HG02588 (cell line): Measurements from ENCODE around the gene SLC6A3.

ENCODE experiments used
- ATAC-seq: cut with Tn5 transposase; IDR thresholded peaks from one replicate; pipeline ENCODE4 v1.9.1; 2021; ENCODE audit warnings: mild to moderate bottlenecking, moderate library complexity; ENCODE audit not compliant: unreplicated experiment

SLC6A3 gene

DNA sequence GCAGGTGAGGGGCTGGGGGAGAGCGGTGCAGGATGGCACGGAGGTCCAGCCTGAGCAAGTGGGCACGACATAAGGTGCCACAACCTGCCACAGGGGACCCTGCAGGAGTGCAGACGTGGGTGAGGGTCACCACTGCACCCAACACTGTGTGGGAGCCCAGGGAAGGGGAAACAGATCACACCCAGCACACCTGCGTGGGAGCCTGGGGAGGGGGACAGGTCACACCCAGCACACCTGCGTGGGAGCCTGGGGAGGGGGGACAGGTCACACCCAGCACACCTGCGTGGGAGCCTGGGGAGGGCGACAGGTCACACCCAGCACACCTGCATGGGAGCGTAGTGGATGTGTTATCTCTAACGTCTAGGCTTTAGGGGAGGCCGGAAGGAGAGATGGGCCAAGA, 53.0 kb downstream of the SLC6A3 start:
- ATAC-seq = no peak

DNA sequence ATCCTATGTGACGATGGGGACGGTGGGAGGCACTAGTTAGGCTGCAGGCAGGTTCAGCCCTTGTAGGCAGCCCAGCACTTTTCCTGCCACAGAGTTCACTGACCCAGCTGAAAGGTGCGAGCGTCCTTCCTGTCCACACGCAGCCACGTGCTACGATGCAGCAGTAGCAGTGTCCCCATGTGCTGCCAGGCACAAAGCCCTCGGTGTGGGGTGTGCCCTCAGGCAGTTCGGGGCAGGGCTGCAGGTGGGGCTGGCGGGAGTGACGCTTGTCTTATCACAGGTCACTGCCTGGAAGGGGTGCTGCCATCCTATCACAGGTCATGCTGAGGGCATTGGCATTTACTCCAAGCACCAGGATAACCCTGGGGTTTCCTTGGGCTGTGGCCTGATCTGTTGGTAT, 53.5 kb downstream of the SLC6A3 start:
- ATAC-seq = no peak

DNA sequence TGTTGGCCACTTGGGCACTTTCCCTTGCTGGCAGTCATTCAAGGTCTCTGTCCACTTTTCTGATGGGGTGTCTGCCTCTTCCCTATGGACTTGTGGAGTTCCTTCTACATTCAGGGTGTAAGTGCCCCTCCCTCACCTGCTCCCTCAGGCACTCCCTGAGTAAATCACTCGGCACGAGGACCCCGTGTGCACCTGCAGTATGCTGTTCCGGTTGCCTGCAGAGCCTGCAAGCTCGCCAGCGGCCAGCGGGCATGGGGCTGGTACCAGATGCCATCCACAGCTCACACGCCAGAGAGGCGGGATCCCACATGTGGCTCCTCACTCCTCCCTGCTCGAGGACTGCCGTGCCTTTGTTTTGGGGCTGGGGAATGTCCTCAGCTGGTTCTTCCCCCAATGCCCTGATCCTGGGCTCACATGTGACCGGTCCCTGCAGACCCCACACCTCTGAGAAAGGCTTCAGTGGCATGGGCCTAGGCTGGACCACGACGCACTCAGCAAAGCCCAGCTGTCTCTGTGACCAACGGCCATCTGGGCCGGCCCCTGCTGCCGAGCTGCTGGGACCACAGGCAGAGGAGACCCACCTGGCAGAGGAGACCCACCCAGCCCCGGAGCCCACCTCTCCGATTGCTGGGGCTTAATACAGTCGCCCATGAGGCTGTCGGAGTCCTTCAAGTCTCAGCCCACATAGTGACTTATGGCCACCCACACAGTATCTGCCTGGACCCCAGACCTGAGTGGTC, 54.2 kb downstream of the SLC6A3 start:
- no peak for ATAC-seq

DNA sequence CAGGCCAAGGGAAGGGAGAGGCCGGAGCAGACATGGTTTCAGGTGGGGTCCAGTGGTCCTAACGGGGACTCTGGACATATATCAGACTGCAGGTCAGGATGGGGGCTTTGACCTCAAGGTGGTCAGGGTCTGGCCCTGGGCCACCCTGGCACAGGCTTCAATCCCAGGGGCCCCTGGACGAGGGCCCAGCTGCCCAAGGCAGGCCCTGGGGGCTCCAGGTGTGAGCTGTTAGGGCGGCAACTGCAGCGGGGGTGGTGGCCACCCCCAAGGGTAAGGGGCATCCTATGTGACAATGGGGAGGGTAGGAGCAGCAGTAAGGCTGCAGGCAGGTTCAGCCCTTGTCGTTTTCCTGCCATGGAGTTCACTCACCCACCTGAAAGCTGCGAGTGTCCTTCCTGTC, 54.9 kb downstream of the SLC6A3 start:
- no peak for ATAC-seq

DNA sequence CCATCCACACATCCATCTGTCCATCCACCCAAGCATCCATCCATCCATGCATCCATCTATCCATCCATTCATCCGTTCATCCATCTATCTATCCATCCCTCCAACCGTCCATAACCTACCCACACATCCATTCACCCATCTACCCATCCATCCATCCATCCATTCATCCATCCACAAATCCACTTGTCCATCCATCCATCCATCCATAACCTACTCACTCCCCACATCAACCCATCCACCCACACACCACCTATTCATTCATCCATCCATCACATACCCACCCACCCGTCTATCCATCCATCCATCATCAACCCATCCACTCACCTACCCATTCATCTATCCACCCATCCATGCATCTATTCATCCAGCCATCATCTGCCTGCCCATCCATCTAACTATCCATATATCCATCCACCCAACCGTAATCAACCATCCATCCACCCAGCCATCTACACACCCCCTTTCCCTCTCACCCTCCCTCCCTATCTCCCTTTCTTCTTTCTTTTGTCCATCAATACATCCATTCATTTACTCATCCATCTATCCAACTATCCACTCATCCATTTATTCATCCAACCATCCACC, 56.8 kb downstream of the SLC6A3 start:
- no peak for ATAC-seq

DNA sequence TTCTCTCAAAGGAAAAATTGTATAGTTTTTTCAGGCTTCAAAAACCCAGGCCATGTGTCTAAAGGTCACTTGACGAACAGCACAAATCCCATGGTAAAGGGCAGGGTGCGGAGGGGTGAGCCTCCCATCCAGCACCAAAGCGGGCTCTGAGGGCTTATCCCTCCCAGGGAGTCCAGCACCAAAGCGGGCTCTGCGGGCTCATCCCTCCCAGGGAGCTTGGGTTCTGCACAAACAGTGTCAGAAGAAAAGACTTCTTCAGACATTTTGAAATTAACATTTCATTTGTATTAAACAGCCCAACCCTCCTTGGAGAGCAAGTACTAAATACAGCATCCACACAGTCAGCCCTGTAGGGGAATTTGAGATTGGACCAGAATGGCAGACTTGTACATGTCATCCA, 57.4 kb downstream of the SLC6A3 start:
- no peak for ATAC-seq

DNA sequence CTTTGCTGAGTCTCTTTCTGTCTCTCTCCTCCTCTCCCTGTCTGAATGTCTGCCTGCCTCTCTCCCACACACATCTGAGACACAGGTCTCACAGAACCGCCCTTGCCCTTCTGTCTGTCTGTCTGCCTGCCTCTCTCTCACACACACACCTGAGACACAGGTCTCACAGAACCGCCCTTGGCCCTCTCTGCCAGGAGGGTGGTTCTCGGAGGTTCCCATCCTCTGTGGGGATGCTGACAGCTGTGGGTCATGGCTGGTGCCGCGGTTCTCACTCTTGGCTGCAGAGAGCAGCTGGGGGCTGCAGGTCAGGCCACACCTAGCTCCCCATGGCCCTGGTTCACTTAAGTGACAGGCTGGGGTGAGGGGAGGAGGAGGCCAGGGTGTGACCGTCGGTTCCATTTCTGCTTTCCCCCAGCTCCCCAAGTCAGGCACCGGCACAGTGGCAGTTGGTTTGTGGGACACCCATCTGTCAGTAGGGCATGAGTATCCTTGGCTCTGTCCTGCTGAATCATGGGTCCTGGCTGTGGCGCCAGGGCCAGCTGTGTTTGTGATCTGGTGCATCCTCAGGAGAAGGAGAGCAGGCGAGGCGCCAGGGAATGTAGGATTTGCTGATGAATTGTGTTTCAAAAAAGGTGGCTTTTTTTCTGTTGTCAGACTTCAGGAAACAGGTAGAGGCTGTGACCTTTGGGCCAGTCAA, 58.0 kb downstream of the SLC6A3 start:
- no peak for ATAC-seq

DNA sequence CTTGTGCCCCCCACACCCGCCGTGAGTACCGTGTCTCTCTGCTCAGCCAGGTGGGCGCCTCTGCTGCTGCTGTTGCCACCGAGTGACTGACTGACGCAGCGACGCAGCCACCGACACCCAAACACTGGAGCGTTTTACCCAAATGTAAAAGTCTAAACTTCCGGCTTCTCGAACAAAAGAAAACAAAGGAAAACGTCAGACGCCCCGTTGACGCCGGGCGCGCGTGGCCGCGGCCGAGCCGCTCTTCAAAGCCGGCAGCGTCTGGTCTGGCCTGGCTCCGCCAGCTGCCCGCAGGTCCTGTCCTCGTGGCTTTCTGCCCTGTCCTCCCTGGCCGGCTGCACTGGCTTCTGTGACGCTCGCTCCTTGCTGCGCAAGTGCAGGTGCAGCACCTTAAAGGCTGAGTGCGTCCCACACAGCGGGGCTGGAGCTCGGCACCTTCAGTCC, 58.9 kb downstream of the SLC6A3 start:
- peak; percentile 44 for ATAC-seq

DNA sequence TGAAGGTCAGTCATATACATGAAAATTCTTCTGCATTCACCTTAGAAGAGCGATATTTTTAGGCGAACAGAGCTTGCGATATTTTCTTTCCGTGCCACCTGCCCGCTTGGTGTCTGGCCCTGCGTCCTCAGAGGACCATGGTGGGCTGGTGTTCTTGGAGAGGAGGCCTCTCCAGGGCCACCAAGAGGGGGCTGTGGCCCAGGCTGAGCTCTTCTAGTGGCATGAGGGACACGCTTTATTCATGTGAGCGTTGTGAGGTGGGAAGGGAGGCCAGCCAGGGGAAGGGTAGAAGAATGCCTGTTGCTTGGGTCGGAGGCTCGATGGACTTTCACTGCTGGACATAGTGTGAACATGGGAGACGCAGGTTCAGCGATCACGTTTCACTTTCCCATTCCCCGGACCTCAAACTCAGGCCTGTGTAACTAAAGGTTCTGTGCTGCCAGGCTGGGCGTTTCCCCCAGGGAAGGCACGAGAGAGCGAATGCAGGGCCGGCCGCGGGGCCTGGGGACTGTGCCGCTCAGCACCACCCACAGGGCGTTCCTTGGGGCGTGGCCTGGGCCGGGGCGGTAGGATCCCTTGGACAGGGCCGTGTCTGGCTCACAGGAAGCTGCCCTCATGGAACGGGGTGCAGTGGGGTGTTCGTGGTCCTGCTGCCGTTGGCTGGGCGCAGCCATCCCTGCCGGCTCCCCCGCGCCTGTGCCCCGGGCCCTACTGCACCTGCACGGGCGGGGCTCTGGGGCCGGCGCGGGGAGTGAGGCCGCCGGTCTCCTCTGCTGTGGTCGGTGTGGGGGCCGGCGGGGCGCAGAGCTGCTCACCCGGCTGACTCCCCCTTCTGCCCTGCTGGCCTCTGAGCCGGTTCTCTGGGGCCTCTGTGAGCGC, 59.6 kb downstream of the SLC6A3 start:
- ATAC-seq = peak; percentile 88

DNA sequence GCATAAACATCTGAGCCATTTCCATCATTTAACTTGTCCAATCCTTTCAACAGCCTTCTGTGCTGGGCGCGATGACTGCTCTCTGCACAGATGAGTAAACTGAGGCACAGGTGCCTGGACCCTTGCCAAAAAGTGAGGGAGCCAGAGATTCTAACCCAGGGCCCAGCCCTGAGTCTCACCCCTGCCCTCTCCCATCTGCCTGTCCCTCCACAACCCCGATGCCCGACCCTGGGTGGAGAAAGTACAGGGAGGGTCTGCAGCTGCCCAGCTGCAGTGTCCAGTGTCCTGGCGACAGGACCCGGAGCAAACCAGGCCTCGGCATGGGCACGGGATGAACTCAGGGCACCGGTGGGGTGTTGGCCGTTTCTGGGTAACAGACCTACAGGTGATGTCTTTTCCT, 60.7 kb downstream of the SLC6A3 start:
- ATAC-seq = no peak

DNA sequence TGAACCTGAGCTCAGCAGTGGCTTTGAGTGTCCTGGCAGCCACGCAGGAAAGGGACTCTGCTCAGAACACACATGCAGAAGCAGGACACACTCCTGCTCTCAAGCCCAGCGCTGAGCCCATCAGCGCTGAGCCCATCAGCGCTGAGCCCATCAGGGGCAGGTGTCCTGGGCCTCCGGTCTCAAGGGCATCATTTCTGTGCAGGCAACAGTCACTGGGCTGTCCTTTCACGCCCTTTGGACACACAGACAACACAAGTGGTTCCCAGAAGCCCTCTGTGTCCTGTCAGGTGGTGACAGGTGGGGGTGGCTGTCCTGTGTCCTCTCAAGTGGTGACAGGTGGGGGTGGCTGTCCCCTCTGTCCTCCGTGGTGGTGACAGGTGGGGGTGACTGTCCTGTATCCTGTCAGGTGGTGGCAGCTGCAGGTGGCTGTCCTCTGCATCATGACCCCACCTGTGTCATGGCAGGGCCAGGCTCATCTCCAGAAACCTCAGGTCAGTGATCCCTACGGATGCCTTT, 61.3 kb downstream of the SLC6A3 start:
- no peak for ATAC-seq

DNA sequence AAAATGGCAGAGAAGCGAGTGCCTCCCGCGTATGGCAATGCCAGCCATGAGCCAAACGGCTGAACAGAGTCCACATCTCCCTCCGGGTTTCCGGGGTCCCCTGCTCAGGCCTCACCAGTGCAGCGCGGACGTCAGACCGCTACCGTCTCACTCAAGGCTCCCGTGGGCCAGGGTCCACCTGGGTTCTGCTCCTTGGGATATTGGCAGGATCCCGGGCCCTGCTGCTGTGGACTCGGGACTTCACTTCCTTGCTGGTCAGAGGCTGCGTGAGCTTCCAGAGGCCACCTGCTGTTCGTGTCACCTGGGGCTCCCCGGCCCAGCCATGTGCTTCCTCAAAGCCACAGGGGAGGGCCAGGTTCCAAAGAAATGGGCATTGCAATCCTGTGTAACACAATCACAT, 61.9 kb downstream of the SLC6A3 start:
- ATAC-seq = no peak

DNA sequence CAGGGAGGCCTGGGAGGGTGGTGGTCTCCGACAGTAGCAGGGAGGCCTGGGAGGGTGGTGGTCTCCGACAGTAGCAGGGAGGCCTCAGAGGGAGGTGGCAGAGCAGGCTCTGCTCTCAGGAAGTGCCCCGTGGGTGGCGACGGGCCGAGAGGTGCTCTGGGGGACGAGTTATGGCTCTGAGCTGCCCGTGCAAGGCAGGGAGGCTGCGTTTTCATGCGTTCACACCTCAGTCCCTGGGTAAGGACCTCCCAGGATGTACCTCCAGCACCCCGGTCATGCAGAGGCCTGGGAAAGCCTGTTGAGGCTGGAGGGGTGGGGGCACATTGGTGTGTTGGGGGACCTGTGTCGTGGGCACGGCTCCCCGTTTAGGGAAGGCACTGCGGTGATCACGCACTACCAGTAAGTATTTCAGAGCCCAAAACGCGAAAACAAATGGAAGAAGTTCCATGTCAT, 63.0 kb downstream of the SLC6A3 start:
- ATAC-seq = no peak

DNA sequence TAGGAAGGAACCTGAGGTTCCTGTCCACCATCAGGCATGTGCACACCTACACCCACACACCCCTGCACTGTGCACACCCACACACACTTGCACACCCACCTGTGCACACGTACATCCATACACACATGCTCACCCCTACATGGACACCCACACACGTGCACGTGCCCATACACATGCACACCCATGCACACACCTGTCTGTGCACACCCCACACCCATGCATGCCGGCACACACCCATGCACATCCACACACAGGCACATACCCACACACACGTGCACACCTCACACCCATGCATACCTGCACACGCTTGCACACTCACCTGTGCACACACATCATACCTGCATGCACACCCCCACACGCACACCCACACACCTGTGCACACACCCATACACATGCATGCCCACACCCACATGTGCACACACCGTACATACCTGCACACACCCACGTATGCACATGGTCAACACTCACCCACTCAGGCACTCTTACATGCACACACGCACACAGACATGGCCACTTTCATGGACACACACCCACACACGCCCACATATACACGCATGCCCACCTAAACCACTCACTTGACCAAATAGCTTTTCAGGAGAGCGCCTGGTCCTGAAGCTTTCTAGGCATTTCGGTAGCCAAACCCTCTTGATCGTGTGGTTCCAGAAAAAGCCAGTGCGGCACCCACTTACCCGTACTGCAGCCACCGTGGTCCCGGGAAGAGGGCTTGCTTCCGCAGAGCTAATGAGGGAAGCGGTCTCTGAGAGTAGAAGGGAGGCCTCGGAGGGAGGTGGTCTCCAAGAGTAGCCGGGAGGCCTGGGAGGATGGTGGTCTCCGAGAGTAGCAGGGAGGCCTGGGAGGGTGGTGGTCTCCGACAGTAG, 63.6 kb downstream of the SLC6A3 start:
- no peak for ATAC-seq

DNA sequence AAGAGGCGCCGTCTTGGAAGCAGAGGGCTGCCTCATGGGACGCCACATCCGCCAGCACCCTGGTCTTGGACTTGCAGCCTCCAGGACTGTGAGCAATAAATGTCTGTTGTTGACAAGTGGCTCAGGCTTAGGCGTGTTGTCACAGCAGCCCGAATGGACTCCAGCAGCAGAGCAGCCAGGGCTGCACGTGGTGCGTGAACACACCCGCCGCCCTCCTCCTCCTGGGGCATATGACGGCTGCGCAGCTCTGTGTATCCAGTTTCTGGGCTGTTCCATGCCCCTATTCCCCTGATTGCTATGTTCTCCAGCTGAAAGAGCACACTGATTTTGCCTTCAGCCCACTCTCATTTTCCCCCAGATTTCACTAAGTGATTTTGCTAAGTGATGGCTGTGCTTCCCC, 64.3 kb downstream of the SLC6A3 start:
- ATAC-seq = no peak

DNA sequence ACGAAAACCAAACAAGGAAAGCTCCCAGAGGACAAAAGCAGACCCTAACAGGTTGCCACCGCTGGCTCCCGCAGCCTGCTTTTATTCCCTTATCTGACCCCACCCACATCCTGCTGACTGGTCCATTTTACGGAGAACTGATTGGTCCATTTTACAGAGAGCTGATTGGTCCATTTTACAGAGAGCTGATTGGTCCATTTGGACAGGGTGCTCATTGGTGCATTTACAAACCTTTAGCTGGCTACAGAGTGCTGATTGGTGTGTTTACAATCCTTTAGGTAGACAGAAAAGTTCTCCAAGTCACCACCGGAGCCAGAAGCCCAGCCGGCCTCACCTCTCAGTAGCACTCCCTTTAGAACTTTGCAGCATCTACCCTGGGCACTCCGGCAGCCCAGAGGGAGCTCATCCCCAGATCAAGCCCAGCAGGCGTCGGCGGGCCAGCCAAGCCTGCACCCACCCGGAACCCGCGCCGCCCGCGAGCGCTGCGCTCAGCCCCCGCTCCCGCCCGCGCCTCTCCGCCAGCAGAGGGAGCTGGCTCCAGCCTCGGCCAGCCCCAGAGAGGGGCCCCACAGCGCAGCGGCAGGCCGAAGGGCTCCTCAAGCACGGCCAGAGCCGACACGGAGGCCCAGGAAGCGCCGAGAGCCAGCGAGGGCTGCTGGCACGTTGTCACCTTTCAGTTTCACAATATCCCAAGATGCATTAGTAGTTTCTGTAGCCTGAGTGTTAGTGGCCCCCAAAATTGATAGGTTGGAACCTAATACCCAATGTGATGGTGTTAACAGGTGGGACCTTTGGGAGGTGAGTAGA, 65.0 kb downstream of the SLC6A3 start:
- ATAC-seq = peak; percentile 62

DNA sequence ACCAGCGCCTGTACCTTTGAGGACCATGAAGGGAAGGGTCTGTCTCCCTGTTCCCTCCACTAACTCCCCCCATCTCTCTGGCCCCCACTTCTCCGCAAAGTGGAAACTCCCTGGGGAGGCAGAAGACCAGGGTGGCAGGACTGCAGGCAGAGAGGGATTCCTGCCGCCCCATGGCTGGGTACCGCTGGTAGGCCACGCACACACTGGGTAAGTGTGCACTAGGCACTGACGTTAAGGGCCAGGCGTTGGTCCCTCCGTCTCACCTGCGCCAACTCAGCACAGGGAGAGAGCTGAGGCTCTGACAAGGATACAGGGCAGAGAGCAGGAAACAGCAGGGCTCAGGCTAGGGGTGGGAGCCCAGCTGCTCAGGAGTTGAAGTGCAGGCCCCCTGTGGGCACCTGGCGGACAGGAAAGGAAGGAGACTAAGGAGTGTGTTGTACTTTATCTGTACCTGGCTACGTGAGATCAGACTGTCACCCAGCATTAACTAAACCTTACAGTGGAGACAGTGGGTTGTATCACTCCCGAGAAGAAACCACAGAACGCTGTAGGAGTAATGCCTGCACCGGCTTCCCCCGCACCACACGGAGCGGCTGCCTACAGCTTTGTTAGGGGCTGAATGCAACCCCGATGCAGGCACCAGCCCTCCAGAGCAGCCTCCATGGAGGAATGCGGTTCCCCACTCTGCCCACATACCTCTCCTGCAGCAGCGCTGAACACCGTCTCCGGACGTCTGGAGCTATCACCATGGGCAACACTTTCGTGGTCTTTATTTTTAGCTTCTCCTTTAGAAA, 66.2 kb downstream of the SLC6A3 start:
- ATAC-seq = no peak

DNA sequence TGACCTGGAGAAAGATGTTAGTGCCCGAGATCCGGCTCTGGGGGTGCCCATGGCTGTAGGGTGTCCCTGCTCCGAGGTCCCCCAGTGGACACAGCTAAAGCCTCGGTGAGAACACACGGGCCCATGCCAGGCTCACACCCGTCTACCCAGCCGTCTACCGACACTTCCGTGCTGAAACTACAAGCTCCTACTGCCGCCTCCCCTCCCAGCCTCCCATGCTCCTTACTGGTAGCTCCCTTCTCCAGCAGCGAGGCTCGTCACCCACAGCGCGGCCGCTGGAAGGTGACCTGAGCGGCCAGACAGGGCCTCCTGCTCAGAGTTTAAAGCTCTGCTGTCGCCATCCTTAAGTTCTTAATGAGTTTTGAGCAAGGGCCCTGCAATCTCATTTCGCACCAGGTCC, 67.1 kb downstream of the SLC6A3 start:
- ATAC-seq = no peak
